Ovary (tissue), 3 donors: ENCODE measurements around the gene CNTN5.

ENCODE experiments used
- CTCF ChIP-seq, 3 donors: fragments of 450-650 bp in 2 of 3; fragments of 200-600 bp in 1 of 3; IDR thresholded peaks; one replicate each; pipeline versions ENCODE4 v1.5.1 to v1.8.0; 2016 to 2022; ENCODE audit warnings: antibody characterized with exemption in 3 of 3, mild to moderate bottlenecking in 1 of 3
- POLR2A ChIP-seq: fragments of 450-650 bp; IDR thresholded peaks from one replicate; pipeline ENCODE4 v1.6.1; 2017; ENCODE audit warnings: antibody characterized with exemption, mild to moderate bottlenecking, moderate library complexity
- donor health status: DM: no; HTN: no; CAD: no.

GRCh38 chr11:99234534-99234933 is 213.8 kb downstream of the CNTN5 start:
- TF ChIP-seq CTCF (IDR thresholded peaks at IDR 0.05) (no peak), POLR2A (no peak)
